ENCODE data around the gene ARAP2. TPM values are rescaled to one million over a fixed set of nuclear protein-coding genes. Genes with fewer than 3 reads are reported as not detected.

The ARAP2 gene
- total RNA-seq, 1 donor from 2014 or later: 59.1 TPM

DNA sequence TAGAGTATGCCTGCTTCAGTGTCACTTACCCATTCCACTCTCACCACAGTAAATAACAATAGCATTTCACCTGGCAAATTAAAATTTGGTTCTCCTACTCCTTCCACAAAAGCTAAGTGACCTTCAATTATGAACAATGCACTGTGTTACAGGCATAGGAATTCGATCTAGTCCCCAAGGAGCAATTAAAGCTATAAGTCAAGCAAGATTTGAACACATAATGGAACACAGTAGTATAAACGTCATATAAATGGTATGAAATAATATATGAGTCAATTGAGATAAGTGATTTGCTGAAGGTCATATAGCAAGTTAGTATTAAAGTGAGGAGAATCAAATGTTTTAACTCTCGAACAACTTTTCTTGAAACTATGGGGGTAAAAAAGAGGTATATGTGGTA lies 65.8 kb downstream of the ARAP2 start:
- no peak overlapping the region for H3K27ac Mint-ChIP-seq
- H3K9me3 Mint-ChIP-seq: no peaks in the 10 kb centered on the region
- peaks cover 65% of the 10 kb centered on the region for H3K36me3 Mint-ChIP-seq (ENCODE audit: low read depth)

DNA sequence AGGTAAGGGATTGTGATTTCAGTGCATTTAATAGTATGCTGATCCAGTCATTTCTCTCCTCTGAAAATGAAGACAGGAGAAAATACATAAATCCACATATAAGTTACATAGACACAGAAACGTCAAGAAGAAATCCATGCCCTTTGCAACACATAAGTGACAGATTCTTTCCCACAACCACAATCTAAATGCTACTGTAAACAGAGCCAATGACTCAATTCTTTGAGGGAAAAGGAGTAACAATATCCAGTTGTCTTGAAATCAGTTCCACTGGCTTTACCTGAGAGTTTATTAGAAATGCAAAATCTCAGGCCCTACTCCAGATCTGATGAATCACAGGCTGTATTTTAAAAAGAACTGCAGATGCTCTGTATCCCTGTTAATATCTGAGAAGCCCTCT lies 66.4 kb downstream of the ARAP2 start:
- TF ChIP-seq, protein P1, sequence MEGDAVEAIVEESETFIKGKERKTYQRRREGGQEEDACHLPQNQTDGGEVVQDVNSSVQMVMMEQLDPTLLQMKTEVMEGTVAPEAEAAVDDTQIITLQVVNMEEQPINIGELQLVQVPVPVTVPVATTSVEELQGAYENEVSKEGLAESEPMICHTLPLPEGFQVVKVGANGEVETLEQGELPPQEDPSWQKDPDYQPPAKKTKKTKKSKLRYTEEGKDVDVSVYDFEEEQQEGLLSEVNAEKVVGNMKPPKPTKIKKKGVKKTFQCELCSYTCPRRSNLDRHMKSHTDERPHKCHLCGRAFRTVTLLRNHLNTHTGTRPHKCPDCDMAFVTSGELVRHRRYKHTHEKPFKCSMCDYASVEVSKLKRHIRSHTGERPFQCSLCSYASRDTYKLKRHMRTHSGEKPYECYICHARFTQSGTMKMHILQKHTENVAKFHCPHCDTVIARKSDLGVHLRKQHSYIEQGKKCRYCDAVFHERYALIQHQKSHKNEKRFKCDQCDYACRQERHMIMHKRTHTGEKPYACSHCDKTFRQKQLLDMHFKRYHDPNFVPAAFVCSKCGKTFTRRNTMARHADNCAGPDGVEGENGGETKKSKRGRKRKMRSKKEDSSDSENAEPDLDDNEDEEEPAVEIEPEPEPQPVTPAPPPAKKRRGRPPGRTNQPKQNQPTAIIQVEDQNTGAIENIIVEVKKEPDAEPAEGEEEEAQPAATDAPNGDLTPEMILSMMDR (IDR thresholded peaks at IDR 0.05): no peak
- H3K27ac Mint-ChIP-seq: no peak overlapping the region
- H3K4me1 Mint-ChIP-seq: no peaks in the 10 kb centered on the region
- no peaks in the 10 kb centered on the region for H3K27me3 Mint-ChIP-seq
- DNase-seq: no peak
- H3K9me3 Mint-ChIP-seq: no peaks in the 10 kb centered on the region
- peaks cover 65% of the 10 kb centered on the region for H3K36me3 Mint-ChIP-seq (ENCODE audit: low read depth)
- intact Hi-C loops (cut with micrococcal nuclease): no loop called here
- no peak overlapping the region for H3K4me3 Mint-ChIP-seq
- ChIA-PET CTCF (no interaction called here), POLR2A (no interaction called here)
- no peak for ATAC-seq (ENCODE audit: low read depth)

More for the DNA sequence above, 65.8 kb downstream of the ARAP2 start:
- TF ChIP-seq, protein P1 (IDR thresholded peaks at IDR 0.05): no peak
- ChIA-PET POLR2A (no interaction called here), CTCF (no interaction called here)
- Mint-ChIP-seq H3K27me3 (no peaks in the 10 kb centered on the region), H3K4me1 (peaks cover 4% of the 10 kb centered on the region), H3K4me3 (no peak overlapping the region)
- ATAC-seq (ENCODE audit: low read depth) (no peak), DNase-seq (no peak)
- intact Hi-C loops (cut with micrococcal nuclease): no loop called here

DNA sequence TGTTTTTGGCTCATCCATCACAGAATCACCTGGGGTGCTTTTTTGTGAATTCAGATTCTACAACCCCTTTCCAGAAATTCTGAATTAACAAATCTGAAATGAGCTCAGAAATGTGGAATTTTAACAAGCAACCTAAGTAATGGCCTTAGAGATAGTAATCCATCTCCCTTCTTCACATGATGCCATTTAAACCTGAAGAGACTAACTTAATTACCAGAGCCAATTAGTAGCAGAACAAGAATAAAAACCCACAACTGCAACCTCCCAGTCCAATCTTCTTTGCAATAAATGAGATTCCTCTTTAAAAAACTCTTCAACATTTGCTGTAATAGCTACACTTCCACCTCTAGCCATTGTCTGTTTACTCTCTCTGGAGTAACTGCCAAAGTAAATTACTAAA lies 69.7 kb downstream of the ARAP2 start:
- H3K9me3 Mint-ChIP-seq: no peaks in the 10 kb centered on the region
- TF ChIP-seq, protein P1 (IDR thresholded peaks at IDR 0.05): no peak
- ATAC-seq (ENCODE audit: low read depth): no peak
- H3K27me3 Mint-ChIP-seq: no peaks in the 10 kb centered on the region
- intact Hi-C loops (cut with micrococcal nuclease): loop anchor here (5.0 kb wide), 1 partner anchor 33 kb away; no protein-coding TSS in a partner anchor
- ChIA-PET POLR2A (no interaction called here), CTCF (interaction anchor here (1.0 kb wide), 1 partner anchor 225 kb away, joined by 3 read pairs; no protein-coding TSS in a partner anchor)
- no peak overlapping the region for H3K4me3 Mint-ChIP-seq
- peaks cover 59% of the 10 kb centered on the region for H3K36me3 Mint-ChIP-seq (ENCODE audit: low read depth)
- DNase-seq: no peak
- no peak overlapping the region for H3K27ac Mint-ChIP-seq
- no peaks in the 10 kb centered on the region for H3K4me1 Mint-ChIP-seq

DNA sequence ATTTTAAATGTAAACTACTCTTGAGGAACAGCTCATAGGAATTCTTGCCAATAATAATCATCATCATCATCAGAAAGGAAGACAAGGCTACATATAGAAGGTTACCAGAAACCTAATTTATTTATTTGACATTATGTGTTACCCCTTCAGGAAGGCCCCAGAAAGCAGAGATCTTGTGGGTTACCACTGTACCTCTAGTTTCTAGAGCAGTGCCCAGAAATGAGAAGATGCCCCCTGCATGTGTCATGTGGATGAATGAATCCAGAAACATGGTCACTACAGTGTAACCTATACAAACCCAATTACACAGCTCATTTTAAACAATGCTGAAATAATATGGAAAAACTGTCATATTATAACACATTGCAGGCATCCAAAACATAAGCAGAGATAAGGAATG lies 70.4 kb downstream of the ARAP2 start:
- Mint-ChIP-seq H3K27me3 (no peaks in the 10 kb centered on the region), H3K36me3 (ENCODE audit: low read depth) (peaks cover 54% of the 10 kb centered on the region), H3K4me3 (no peak overlapping the region), H3K4me1 (no peaks in the 10 kb centered on the region), H3K27ac (no peak overlapping the region), H3K9me3 (no peaks in the 10 kb centered on the region)
- ChIA-PET CTCF (interaction anchor here (0.8 to 1.0 kb wide), 2 partner anchors 10 to 226 kb away, joined by 3 read pairs; no protein-coding TSS in a partner anchor), POLR2A (no interaction called here)
- DNase-seq (no peak), ATAC-seq (ENCODE audit: low read depth) (no peak)
- TF ChIP-seq, protein P1 (IDR thresholded peaks at IDR 0.05): no peak
- intact Hi-C loops (cut with micrococcal nuclease): loop anchor here (5.0 kb wide), 1 partner anchor 33 kb away; no protein-coding TSS in a partner anchor

DNA sequence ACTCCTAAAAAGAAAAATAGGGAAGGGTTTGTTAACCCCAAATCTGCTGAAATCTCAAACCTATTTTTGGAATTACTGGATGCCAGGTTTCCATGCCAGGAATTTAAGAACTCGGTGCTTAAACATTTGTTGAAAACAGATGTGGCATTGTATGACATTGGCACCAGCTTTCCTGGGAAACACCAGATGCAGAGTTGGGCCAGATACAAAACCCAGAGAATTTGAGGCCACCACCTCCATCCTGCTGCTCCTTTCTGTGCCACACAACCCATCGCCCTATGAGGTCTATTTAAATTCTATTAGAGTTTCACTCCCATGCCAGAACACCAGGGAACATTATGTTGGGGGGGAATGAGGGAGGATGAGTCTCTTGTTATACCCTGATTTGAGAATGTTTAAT lies 71.7 kb downstream of the ARAP2 start:
- DNase-seq (no peak), ATAC-seq (ENCODE audit: low read depth) (no peak)
- TF ChIP-seq, protein P1 (IDR thresholded peaks at IDR 0.05): no peak
- H3K4me1 Mint-ChIP-seq: no peaks in the 10 kb centered on the region
- CTCF ChIA-PET: no interaction called here
- no peak overlapping the region for H3K27ac Mint-ChIP-seq
- peaks cover 49% of the 10 kb centered on the region for H3K36me3 Mint-ChIP-seq (ENCODE audit: low read depth)
- intact Hi-C loops (cut with micrococcal nuclease): loop anchor here (1.0 to 5.0 kb wide), 2 partner anchors 8 to 35 kb away; no protein-coding TSS in a partner anchor
- H3K27me3 Mint-ChIP-seq: no peaks in the 10 kb centered on the region
- H3K9me3 Mint-ChIP-seq: no peaks in the 10 kb centered on the region
- POLR2A ChIA-PET: no interaction called here
- H3K4me3 Mint-ChIP-seq: no peak overlapping the region
